GM23338 (cell line): ENCODE data around the gene ZNF485.

Experiments used
- CREB1 ChIP-seq: fragments of 250-450 bp; sonication (Bioruptor Pico); IDR thresholded peaks from 2 replicates; pipeline ENCODE4 v1.5.0; 2020; ENCODE audit warnings: low read depth, mild to moderate bottlenecking, moderate library complexity
- CTCF ChIP-seq, 2 experiments: fragments of 200-600 bp in 1 of 2; sonication (generic) in 1 of 2; conservative IDR thresholded peaks; 2 replicates each; pipeline versions ENCODE4 v1.5.1 to v1.6.1; 2016 to 2017; ENCODE audit warnings: antibody characterized with exemption in 2 of 2, low read depth in 2 of 2, mild to moderate bottlenecking in 2 of 2, moderate library complexity in 1 of 2
- ETS1 ChIP-seq: IDR thresholded peaks from 2 replicates; pipeline ENCODE4 v1.6.1; 2016; ENCODE audit warnings: antibody characterized with exemption
- EZH2phosphoT487 ChIP-seq: fragments of 200-600 bp; sonication (generic); IDR thresholded peaks from one replicate; pipeline ENCODE4 v1.8.1; 2018; ENCODE audit warnings: antibody characterized with exemption; ENCODE audit not compliant: unreplicated experiment
- POLR2AphosphoS5 ChIP-seq: IDR thresholded peaks from 2 replicates; pipeline ENCODE4 v1.6.1; 2016; ENCODE audit warnings: antibody characterized with exemption, low read depth
- REST ChIP-seq: IDR thresholded peaks from one replicate; pipeline ENCODE4 v1.6.1; 2018; ENCODE audit warnings: antibody characterized with exemption; ENCODE audit not compliant: unreplicated experiment
- ZNF114 ChIP-seq: fragments of 250-450 bp; sonication (Bioruptor Pico); IDR thresholded peaks from 2 replicates; pipeline ENCODE4 v1.5.0; 2020; ENCODE audit warnings: mild to moderate bottlenecking, moderate library complexity

DNA sequence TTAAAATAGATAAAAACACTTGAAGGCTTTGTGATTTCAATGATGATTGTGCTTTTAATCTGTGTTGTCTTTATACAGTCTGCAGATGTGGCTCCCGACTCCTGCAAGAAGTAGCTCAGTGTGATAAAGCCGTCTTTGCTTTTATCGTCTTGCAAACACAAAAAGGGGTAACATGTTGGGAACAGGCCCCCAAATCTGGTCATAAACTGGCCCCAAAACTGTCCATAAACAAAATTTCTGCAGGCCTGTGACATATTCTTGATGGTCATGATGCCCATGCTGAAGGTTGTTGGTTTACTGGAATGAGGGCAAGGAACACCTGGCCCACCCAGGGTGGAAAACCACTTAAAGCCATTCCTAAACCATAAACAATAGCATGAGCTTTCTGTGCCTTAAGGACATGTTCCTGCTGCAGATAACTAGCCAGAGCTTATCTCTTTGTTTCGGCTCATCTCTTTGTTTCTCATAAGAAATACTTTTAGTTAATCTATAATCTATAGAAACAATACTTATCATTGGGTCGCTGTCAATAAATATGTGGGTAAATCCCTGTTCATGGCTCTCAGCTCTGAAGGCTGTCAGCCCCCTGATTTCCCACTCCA, 14.8 kb upstream of the ZNF485 start:
- TF ChIP-seq CTCF (conservative IDR thresholded peaks at IDR 0.05; ENCODE audit: low read depth in 2 of 2) (no peak), ZNF114 (no peak), EZH2phosphoT487 (no peak), REST (no peak), ETS1 (no peak), POLR2AphosphoS5 (no peak), CREB1 (CRISPR knock-in tag) (no peak)
